ENCODE results near the gene EVA1C. TPM values are rescaled to one million over a fixed set of nuclear protein-coding genes. Genes with fewer than 3 reads are reported as not detected.
A peak's percentile ranks its signal among the peaks of the same experiment; 100 is the strongest.

The EVA1C gene
- total and polyA plus RNA-seq, 2 experiments from 2014 or later: 4.6 to 6.9 TPM

DNA sequence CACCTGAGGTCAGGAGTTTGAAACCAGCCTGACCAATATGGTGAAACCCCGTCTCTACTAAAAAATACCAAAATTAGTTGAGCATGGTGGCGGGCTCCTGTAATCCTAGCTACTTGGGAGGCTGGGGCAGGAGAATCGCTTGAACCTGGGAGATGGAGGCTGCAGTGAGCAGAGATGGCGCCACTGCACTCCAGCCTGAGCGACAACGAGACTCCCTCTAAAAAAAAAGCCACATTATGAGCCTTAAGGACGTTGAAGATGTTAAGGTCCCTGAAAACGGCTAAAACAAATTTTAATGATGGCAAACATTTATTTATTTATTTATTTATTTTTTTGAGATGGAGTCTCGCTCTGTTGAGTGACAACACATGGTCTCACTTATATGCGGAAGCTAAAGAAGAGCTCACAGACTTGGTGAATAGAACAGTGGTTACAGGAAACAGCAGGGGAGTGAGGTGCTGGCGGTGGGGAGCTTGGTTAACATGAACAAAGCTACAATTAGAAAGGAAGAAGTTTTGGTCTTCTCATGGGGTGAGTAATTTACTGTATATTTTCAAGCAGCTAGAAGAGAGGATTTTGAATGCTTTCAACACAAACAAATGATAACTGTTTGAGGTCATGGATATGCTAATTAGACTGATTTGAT lies 125.8 kb downstream of the EVA1C start:
- Mint-ChIP-seq H3K27me3 (ENCODE audit: insufficient read depth, low read depth, poor library complexity) (peaks cover 1% of the 10 kb centered on the region), H3K4me3 (no peak overlapping the region), H3K36me3 (ENCODE audit: low read depth) (no peaks in the 10 kb centered on the region), H3K9me3 (no peaks in the 10 kb centered on the region; the same call in 2 of the 3 replicates), H3K4me1 (peaks cover 14% of the 10 kb centered on the region), H3K27ac (no peak overlapping the region)
- peaks cover 4% of the 10 kb centered on the region; the same call in 1 of the 2 replicates for H3F3A ChIP-seq (replicated peaks; ENCODE audit: low read depth)
- no peaks in the 10 kb centered on the region for H3K27me3 ChIP-seq (ENCODE audit: insufficient read depth)
- ATAC-seq (peak; percentile 73), DNase-seq (ENCODE audit: low spot score) (no peak)
- no peaks in the 10 kb centered on the region for H3K9me2 ChIP-seq (ENCODE audit: insufficient read depth)
- no peaks in the 10 kb centered on the region for H3K79me2 ChIP-seq (replicated peaks; ENCODE audit: insufficient read depth)
- no peak overlapping the region for H2AFZ ChIP-seq
- H3K4me3 ChIP-seq: no peak overlapping the region
- H4K20me1 ChIP-seq (replicated peaks; ENCODE audit: insufficient read depth): no peaks in the 10 kb centered on the region
- no peak overlapping the region for H3K27ac ChIP-seq (ENCODE audit: low read depth)
- H3K36me3 ChIP-seq (ENCODE audit: insufficient read depth): no peaks in the 10 kb centered on the region
- TF ChIP-seq, protein P1, sequence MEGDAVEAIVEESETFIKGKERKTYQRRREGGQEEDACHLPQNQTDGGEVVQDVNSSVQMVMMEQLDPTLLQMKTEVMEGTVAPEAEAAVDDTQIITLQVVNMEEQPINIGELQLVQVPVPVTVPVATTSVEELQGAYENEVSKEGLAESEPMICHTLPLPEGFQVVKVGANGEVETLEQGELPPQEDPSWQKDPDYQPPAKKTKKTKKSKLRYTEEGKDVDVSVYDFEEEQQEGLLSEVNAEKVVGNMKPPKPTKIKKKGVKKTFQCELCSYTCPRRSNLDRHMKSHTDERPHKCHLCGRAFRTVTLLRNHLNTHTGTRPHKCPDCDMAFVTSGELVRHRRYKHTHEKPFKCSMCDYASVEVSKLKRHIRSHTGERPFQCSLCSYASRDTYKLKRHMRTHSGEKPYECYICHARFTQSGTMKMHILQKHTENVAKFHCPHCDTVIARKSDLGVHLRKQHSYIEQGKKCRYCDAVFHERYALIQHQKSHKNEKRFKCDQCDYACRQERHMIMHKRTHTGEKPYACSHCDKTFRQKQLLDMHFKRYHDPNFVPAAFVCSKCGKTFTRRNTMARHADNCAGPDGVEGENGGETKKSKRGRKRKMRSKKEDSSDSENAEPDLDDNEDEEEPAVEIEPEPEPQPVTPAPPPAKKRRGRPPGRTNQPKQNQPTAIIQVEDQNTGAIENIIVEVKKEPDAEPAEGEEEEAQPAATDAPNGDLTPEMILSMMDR (conservative IDR thresholded peaks at IDR 0.05; ENCODE audit: low read depth in 2 of 2): 0 out of 4 replicates have a peak, but pooled peaks of 1 of the 2 experiments have one; percentile 4
- no peak for TF ChIP-seq ZNF331 (CRISPR knock-in tag; IDR thresholded peaks at IDR 0.05; ENCODE audit: low read depth)
- H3K4me1 ChIP-seq (ENCODE audit: insufficient read depth): peaks cover 9% of the 10 kb centered on the region
- no peak overlapping the region for H3K4me2 ChIP-seq

DNA sequence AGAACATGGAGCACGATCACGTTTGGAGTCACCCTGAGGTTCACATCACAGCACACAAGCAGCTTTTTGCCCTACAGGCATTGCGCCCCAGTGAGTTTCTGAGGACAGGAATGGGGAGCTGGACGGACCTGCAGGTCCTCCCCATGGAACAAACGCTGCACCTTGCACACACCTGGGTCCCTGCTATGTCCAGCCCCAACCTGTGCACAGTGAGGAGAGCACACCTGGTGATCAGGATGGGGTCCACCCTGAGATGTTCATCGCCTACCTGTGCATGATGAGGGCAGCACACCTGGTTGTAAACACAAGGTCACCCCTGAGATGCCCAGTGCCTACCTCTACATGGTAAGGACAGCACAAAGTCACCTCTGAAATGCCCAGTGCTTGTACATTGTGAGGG lies 126.9 kb downstream of the EVA1C start:
- DNase-seq (ENCODE audit: low spot score) (no peak), ATAC-seq (no peak)
- Histone ChIP-seq H3K4me3 (no peak overlapping the region), H3K4me2 (no peak overlapping the region), H3K36me3 (ENCODE audit: insufficient read depth) (no peaks in the 10 kb centered on the region), H3K9me2 (ENCODE audit: insufficient read depth) (no peaks in the 10 kb centered on the region), H3K4me1 (ENCODE audit: insufficient read depth) (peaks cover 9% of the 10 kb centered on the region), H2AFZ (no peak overlapping the region), H3K27me3 (ENCODE audit: insufficient read depth) (no peaks in the 10 kb centered on the region), H3K27ac (ENCODE audit: low read depth) (no peak overlapping the region), H4K20me1 (replicated peaks; ENCODE audit: insufficient read depth) (no peaks in the 10 kb centered on the region), H3K79me2 (replicated peaks; ENCODE audit: insufficient read depth) (no peaks in the 10 kb centered on the region), H3F3A (replicated peaks; ENCODE audit: low read depth) (no peaks in the 10 kb centered on the region)
- no peaks in the 10 kb centered on the region for H3K36me3 Mint-ChIP-seq (ENCODE audit: low read depth)
- peaks cover 1% of the 10 kb centered on the region for H3K27me3 Mint-ChIP-seq (ENCODE audit: insufficient read depth, low read depth, poor library complexity)
- H3K4me3 Mint-ChIP-seq: no peak overlapping the region
- no peaks in the 10 kb centered on the region for H3K9me3 Mint-ChIP-seq
- peaks cover 11% of the 10 kb centered on the region for H3K4me1 Mint-ChIP-seq
- no peak overlapping the region for H3K27ac Mint-ChIP-seq
- TF ChIP-seq ZNF331 (CRISPR knock-in tag; IDR thresholded peaks at IDR 0.05; ENCODE audit: low read depth): no peak
- TF ChIP-seq, protein P2, sequence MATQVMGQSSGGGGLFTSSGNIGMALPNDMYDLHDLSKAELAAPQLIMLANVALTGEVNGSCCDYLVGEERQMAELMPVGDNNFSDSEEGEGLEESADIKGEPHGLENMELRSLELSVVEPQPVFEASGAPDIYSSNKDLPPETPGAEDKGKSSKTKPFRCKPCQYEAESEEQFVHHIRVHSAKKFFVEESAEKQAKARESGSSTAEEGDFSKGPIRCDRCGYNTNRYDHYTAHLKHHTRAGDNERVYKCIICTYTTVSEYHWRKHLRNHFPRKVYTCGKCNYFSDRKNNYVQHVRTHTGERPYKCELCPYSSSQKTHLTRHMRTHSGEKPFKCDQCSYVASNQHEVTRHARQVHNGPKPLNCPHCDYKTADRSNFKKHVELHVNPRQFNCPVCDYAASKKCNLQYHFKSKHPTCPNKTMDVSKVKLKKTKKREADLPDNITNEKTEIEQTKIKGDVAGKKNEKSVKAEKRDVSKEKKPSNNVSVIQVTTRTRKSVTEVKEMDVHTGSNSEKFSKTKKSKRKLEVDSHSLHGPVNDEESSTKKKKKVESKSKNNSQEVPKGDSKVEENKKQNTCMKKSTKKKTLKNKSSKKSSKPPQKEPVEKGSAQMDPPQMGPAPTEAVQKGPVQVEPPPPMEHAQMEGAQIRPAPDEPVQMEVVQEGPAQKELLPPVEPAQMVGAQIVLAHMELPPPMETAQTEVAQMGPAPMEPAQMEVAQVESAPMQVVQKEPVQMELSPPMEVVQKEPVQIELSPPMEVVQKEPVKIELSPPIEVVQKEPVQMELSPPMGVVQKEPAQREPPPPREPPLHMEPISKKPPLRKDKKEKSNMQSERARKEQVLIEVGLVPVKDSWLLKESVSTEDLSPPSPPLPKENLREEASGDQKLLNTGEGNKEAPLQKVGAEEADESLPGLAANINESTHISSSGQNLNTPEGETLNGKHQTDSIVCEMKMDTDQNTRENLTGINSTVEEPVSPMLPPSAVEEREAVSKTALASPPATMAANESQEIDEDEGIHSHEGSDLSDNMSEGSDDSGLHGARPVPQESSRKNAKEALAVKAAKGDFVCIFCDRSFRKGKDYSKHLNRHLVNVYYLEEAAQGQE (IDR thresholded peaks at IDR 0.05; ENCODE audit: unreplicated experiment): no peak
- no peak for TF ChIP-seq POLR2AphosphoS5 (IDR thresholded peaks at IDR 0.05; ENCODE audit: low read depth)
- TF ChIP-seq JUNB (IDR thresholded peaks at IDR 0.05; ENCODE audit: unreplicated experiment): no peak
- TF ChIP-seq, protein P3, sequence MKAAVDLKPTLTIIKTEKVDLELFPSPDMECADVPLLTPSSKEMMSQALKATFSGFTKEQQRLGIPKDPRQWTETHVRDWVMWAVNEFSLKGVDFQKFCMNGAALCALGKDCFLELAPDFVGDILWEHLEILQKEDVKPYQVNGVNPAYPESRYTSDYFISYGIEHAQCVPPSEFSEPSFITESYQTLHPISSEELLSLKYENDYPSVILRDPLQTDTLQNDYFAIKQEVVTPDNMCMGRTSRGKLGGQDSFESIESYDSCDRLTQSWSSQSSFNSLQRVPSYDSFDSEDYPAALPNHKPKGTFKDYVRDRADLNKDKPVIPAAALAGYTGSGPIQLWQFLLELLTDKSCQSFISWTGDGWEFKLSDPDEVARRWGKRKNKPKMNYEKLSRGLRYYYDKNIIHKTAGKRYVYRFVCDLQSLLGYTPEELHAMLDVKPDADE (IDR thresholded peaks at IDR 0.05): no peak
- no peak for TF ChIP-seq CREB1 (CRISPR knock-in tag; IDR thresholded peaks at IDR 0.05; ENCODE audit: low read depth)
- no peak for TF ChIP-seq EZH2 (IDR thresholded peaks at IDR 0.05; ENCODE audit: low read depth, unreplicated experiment)
